ENCODE results near the gene CDKN2AIPNL.

Gene CDKN2AIPNL

DNA sequence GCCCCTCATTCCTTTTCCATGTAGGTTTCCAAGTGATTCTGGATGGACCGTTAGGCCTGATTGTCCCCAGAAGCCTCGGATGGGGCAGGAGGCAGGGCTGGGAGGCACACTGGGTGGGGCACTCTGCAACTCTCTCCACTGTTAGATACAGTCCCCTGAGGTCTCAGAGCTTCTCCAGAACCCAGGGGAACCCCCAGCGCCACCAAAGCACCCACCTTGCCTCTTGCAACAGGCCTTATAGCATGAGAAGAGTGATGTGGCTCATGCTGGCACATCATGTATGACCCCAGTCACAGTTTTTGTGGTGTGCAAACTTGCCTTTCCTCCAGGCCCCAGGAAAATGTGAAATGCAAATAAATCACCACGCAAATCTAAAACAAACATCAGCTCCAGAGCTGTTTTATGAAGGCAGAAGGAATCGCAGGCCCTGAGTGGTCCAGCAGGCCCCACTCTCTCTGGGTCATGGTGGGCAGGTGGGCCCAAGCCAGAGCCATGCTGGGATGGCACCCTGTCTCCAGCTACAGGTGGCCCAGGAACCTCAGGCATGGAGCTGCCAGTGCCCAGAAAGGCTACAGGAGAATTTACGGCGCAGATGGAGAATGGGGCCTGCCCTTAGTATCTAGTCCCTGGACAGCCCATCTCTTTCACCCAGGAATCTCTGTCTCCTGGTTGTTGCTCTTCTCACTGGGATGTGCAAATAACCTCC is 36.3 kb upstream of the CDKN2AIPNL start:
- no peak for TF ChIP-seq CTCF (IDR thresholded peaks at IDR 0.05; ENCODE audit: insufficient read depth, low read depth, low read length, missing control alignments)
- DNase-seq (ENCODE audit: low read depth): no peak
- H3K4me3 ChIP-seq (ENCODE audit: low read depth, low read length): no peak overlapping the region

GRCh38 chr5:134446938-134447337 is 35.3 kb upstream of the CDKN2AIPNL start:
- no peak for TF ChIP-seq CTCF (IDR thresholded peaks at IDR 0.05; ENCODE audit: insufficient read depth, low read depth, low read length, missing control alignments)
- no peak overlapping the region for H3K4me3 ChIP-seq (ENCODE audit: low read depth, low read length)
- no peak for DNase-seq (ENCODE audit: low read depth)

GRCh38 chr5:134445856-134446818 is 34.5 kb upstream of the CDKN2AIPNL start:
- DNase-seq (ENCODE audit: low read depth): no peak
- H3K4me3 ChIP-seq (ENCODE audit: low read depth, low read length): no peak overlapping the region
- no peak for TF ChIP-seq CTCF (IDR thresholded peaks at IDR 0.05; ENCODE audit: insufficient read depth, low read depth, low read length, missing control alignments)

GRCh38 chr5:134444941-134445471 is 33.3 kb upstream of the CDKN2AIPNL start:
- H3K4me3 ChIP-seq (ENCODE audit: low read depth, low read length): no peak overlapping the region
- no peak for DNase-seq (ENCODE audit: low read depth)
- TF ChIP-seq CTCF (IDR thresholded peaks at IDR 0.05; ENCODE audit: insufficient read depth, low read depth, low read length, missing control alignments): no peak

- no peak for TF ChIP-seq CTCF (IDR thresholded peaks at IDR 0.05; ENCODE audit: insufficient read depth, low read depth, low read length, missing control alignments)
- DNase-seq (ENCODE audit: low read depth): no peak
- H3K4me3 ChIP-seq (ENCODE audit: low read depth, low read length): no peak overlapping the region
These were observed 28.6 kb upstream of the CDKN2AIPNL start for GRCh38 chr5:134440201-134440755.

DNA sequence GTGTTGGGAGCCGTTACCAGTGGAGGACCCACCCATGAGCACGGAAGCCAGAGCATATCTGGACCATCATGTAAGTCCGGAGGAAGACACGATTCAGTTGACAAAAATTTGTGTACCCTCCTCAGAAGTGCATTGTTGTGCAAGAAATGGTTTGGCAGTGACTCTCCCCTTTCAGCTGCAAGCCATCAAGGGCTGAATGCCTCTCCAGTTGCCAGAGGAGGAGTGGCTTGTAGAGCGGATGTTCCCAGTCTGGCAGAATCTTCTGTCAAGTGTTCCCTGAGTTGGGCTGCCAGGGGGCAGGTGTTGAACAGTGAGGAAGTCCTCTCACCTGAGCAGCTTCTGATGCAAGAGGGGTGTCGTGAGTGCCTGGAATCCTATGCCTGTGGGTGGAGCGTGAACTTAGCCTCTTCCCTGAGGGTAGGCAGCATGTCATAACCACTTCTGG is 27.6 kb upstream of the CDKN2AIPNL start:
- no peak overlapping the region for H3K4me3 ChIP-seq (ENCODE audit: low read depth, low read length)
- no peak for TF ChIP-seq CTCF (IDR thresholded peaks at IDR 0.05; ENCODE audit: insufficient read depth, low read depth, low read length, missing control alignments)
- DNase-seq (ENCODE audit: low read depth): no peak
